GM12891 (cell line): ENCODE data around the gene PABPN1.

Experiments used
- DNase-seq: peaks from one replicate; pipeline ENCODE4 v3.0.0; 2011; ENCODE audit warnings: low spot score; ENCODE audit not compliant: insufficient read length
- FAIRE-seq: peaks from 2 replicates; lab custom pipeline; 2011; peaks lifted over from hg19 to GRCh38; lab: Jason Lieb, UNC
- PAX5 ChIP-seq: IDR thresholded peaks from 2 replicates; pipeline ENCODE4 v1.6.1; 2011; ENCODE audit warnings: low read length, moderate library complexity, mild to moderate bottlenecking; ENCODE audit not compliant: insufficient read depth, severe bottlenecking
- POLR2A ChIP-seq: IDR thresholded peaks from 2 replicates; pipeline ENCODE4 v1.6.1; 2011; ENCODE audit warnings: low read depth, low read length, control low read depth
- POLR2AphosphoS5 ChIP-seq: IDR thresholded peaks from 2 replicates; pipeline ENCODE4 v1.6.1; 2011; ENCODE audit warnings: low read depth, low read length, control low read depth
- POU2F2 ChIP-seq: IDR thresholded peaks from 2 replicates; pipeline ENCODE4 v1.6.1; 2011; ENCODE audit warnings: low read depth, mild to moderate bottlenecking, control low read depth, low read length, moderate library complexity
- SPI1 ChIP-seq: IDR thresholded peaks from 2 replicates; pipeline ENCODE4 v1.6.1; 2011; ENCODE audit warnings: low read depth, low read length, control low read depth
- TAF1 ChIP-seq: IDR thresholded peaks from 2 replicates; pipeline ENCODE4 v1.6.1; 2011; ENCODE audit warnings: low read depth, low read length, control low read depth

The PABPN1 gene

DNA sequence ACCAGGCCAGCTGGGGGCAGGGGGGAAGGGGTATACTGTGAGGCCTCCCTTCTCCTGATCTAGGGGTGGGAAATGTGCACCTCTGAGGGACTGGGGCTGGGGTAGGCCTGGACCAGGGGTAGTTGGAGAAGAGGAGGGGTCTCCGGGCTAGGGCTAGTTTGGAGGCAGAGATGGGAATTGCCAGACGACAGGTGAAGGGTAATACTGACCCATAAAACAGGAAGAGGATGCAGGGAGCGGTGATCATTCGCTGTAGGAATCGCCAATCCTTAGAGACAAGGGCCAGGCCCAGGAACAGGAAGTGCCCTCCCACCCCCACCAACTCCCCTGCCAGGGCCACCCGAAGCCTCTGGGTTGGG lies 27.0 kb downstream of the PABPN1 start:
- no peak for TF ChIP-seq POU2F2
- no peak for TF ChIP-seq SPI1
- TF ChIP-seq PAX5 = no peak
- TF ChIP-seq TAF1 = no peak
- no peak for TF ChIP-seq POLR2A
- no peak for TF ChIP-seq POLR2AphosphoS5
- DNase-seq (no peak), FAIRE-seq (no peak)

DNA sequence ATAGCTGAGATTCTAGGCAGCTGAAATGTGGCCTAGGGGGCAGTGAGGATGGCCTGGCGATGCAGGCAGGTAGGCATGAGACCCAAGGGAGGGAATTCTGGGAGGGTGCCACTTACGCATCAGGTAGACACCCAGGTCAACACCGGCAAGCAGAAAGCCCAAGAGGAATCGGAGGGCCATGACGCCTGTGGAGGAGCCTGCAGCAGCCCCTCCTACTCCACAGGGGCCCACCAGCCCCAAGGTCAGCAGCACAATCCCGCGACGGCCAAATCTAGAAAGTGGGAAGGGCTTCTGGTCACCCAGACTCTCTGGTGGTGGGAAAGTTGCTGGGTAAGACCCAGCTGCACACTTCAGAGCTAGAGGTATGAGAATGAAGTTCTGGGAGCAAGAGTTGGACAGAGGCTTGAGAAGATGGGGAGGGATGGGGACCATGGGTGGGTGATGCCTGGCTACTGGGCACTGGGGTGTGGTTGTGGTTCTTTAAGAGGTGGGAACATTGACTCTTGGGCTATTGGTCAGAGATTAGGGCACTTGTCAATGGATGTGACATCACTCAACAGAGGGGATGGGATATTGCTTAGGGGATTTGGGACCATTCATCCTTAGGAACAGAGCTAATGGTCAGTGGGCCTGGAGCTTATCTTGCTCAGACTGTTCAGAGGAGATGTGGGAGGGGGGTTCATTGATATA lies 28.0 kb downstream of the PABPN1 start:
- TF ChIP-seq PAX5 (no peak), SPI1 (no peak), POLR2AphosphoS5 (no peak), POLR2A (no peak)
- FAIRE-seq = no peak
- no peak for DNase-seq

GRCh38 chr14:23351681-23352505 lies 30.6 kb downstream of the PABPN1 start:
- TF ChIP-seq POLR2AphosphoS5 (no peak), POU2F2 (no peak)
- DNase-seq = no peak
- FAIRE-seq = no peak

DNA sequence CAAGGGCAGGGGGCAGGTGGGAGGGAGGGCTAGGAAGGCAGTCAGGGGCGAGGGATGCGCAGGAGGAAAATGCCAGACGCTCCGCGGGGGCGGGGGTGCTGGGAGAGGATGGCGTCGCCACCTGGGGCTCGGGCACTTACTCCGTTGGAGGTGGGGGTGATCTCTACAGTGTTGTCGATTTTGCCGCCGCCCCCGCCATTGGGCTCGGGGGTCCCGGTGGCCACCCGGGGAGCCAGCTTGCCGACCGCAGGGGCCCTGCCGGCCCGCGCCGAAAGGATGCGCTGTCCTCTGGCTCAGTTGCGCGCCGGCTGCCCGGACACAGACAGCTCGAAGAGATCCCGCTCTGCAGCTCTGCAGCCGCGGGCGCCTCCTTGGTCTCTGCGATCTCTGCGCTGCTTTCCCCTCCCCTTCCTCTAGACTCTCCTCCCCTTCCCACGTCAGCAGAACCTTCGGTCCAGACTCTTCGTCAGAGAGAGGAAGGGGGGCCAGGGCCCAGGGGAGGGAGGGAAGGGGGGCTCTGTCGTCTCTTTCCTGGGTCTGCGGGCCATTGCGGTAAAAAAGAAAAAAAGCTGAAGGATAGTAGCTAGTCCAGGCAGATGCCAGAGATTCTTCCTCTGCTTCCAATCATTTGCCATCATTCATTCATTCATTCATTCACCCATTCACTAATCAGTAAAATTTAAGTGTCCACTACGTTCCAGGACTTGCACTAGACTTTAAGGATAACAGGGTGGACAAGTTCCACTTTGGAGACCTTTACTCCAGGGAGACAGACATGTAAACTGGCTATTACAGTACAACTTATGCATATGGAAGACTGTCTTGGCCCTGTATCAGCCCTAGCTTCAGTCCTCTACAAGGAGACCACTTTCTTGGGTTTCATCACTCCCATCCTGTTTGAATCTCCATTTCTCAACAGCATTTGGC lies 31.5 kb downstream of the PABPN1 start, which contains the start of gene SLC22A17:
SLC22A17 (minus strand) TSS at position 382 of the 927 bp plus-strand sequence.
- DNase-seq (no peak), FAIRE-seq (no peak)
- TF ChIP-seq POU2F2 = no peak
- TF ChIP-seq SPI1 = no peak
- TF ChIP-seq PAX5 = no peak
- TF ChIP-seq POLR2AphosphoS5 = no peak
- TF ChIP-seq TAF1 = no peak
- no peak for TF ChIP-seq POLR2A

GRCh38 chr14:23353433-23353780 lies 32.1 kb downstream of the PABPN1 start:
- no peak for DNase-seq

GRCh38 chr14:23354990-23355389 lies 33.7 kb downstream of the PABPN1 start:
- no peak for FAIRE-seq
- TF ChIP-seq POLR2AphosphoS5 = no peak
- TF ChIP-seq POLR2A = no peak
- no peak for TF ChIP-seq PAX5
- no peak for TF ChIP-seq SPI1
- TF ChIP-seq POU2F2 = no peak
- no peak for TF ChIP-seq TAF1
- no peak for DNase-seq

More at GRCh38 chr14:23353433-23353780, 32.1 kb downstream of the PABPN1 start:
- TF ChIP-seq POLR2A = no peak
- no peak for TF ChIP-seq SPI1
- TF ChIP-seq POLR2AphosphoS5 = no peak
- no peak for TF ChIP-seq POU2F2
- TF ChIP-seq PAX5 = no peak
- no peak for TF ChIP-seq TAF1
- FAIRE-seq = no peak

GRCh38 chr14:23355871-23356435 lies 34.7 kb downstream of the PABPN1 start:
- DNase-seq (no peak), FAIRE-seq (no peak)
- no peak for TF ChIP-seq PAX5
- no peak for TF ChIP-seq POLR2AphosphoS5
- TF ChIP-seq SPI1 = no peak
- TF ChIP-seq POU2F2 = no peak
- TF ChIP-seq POLR2A = no peak
- no peak for TF ChIP-seq TAF1

DNA sequence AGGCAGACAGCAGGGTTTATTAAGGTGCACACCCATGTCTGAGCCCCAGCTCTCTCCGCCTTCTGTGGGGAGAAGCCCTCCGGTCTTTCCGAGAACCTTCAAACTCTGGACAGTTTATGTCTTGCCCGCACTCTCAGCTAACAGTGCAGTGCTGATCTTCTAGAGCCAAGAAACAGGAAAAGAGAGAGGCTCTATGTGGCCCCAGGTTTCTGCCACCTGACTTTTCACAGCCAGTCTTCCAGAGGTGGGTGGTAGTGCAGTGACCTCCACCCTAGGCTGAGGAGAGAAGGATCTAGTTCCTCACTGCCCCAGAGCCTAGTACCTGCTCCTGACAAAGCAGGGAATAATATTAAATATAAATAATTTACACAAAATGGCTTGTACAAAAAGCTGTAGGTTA lies 35.4 kb downstream of the PABPN1 start:
- no peak for TF ChIP-seq SPI1
- TF ChIP-seq POLR2AphosphoS5 = no peak
- no peak for TF ChIP-seq PAX5
- no peak for TF ChIP-seq TAF1
- no peak for TF ChIP-seq POLR2A
- TF ChIP-seq POU2F2 = no peak
- FAIRE-seq (no peak), DNase-seq (no peak)

DNA sequence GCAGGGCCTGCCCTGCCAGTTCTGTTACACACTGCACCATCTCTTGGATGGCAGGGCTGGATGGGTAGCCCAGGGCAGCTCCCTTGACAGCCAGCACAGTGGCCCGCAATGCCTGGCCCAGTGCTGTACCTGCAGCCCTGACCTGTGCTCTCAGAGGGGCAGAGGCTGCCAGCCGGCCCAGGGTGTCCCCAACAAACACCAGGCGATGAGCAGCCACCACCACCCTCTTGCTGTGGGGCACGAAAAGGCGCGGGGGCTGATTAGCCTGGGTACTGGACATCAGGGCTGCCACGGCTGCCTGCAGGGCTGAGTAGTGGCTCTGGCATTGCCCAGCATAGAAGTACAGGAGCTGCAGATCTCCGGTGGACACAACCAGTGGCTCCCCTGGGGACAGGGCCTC lies 36.0 kb downstream of the PABPN1 start:
- TF ChIP-seq POLR2A (no peak), TAF1 (no peak), PAX5 (no peak), POLR2AphosphoS5 (no peak), SPI1 (no peak), POU2F2 (no peak)
- no peak for FAIRE-seq
- no peak for DNase-seq
